ENCODE measurements around the gene AP3D1. TPM values are rescaled to one million over a fixed set of nuclear protein-coding genes. Genes with fewer than 3 reads are reported as not detected.
A peak's percentile ranks its signal among the peaks of the same experiment; 100 is the strongest.

Gene AP3D1
- total RNA-seq, 1 donor from 2014 or later: 98.8 TPM

- no peak for DNase-seq (ENCODE audit: low spot score in 2 of 2)
- Histone ChIP-seq H3K4me3 (no peak overlapping the region), H3K36me3 (peaks cover 0 to 3% of the 10 kb centered on the region in 2 donors), H3K9me3 (no peaks in the 10 kb centered on the region), H3K27me3 (no peaks in the 10 kb centered on the region), H3K4me1 (peaks cover 6 to 17% of the 10 kb centered on the region in 2 donors), H3K27ac (no peak overlapping the region)
- intact Hi-C loops (cut with DNase I): no loop called here
- no peak for TF ChIP-seq CTCF (IDR thresholded peaks at IDR 0.05)
These were observed 22.0 kb upstream of the AP3D1 start for GRCh38 chr19:2173388-2173766.

DNA sequence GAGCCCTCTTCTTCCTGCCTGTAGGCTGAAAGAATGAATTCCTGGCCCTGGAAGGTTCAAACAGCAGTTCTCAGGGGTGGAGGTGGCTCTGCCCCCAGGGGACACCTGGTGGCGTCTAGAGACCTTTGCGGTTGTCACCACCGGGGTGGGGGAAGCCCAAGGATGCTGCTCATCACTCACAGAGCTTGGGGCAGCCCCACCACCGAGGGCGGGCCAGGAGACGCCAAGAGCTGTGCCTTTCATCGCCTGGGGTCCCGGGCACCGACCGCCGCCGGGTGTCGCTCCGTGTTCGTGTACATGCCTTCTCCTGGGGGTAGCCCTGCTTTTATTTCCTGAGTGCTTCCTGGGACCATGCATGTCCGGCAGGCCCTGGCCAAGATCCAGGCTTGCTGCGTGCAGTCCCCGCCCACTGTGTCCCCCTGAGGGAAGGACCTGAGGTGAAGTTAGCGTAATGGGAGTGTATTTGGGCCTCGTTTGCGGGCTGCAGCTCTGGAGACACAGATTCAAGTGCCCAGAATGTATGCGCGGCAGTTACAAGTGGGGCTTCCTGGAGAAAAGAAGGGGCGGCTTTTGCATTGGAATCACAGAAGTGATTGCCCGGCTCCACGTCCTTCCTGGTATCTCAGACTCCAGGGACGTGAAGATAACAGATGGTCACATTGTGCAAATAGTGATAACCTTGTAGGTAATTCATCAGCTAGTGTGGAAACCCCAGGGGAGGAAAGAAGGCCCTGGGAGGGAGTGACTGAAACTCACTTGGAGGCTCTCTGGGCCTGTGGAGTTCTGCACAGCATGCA lies 20.2 kb upstream of the AP3D1 start:
- H3K27me3 ChIP-seq: no peaks in the 10 kb centered on the region
- intact Hi-C loops (cut with DNase I): no loop called here

GRCh38 chr19:2170987-2171348 lies 19.6 kb upstream of the AP3D1 start:
- no peak for DNase-seq (ENCODE audit: low spot score in 2 of 2)
- intact Hi-C loops (cut with DNase I): no loop called here
- TF ChIP-seq CTCF (IDR thresholded peaks at IDR 0.05): no peak
- Histone ChIP-seq H3K9me3 (no peaks in the 10 kb centered on the region), H3K27me3 (no peaks in the 10 kb centered on the region), H3K4me3 (no peak overlapping the region), H3K4me1 (peaks cover 13 to 41% of the 10 kb centered on the region in 2 donors), H3K36me3 (peaks cover 0 to 3% of the 10 kb centered on the region in 2 donors), H3K27ac (peak overlapping the region in 1 of 2 donors; percentile 49)

More for the DNA sequence above, 20.2 kb upstream of the AP3D1 start:
- DNase-seq (ENCODE audit: low spot score in 2 of 2): no peak
- Histone ChIP-seq H3K4me1 (peaks cover 13 to 36% of the 10 kb centered on the region in 2 donors), H3K36me3 (peaks cover 0 to 3% of the 10 kb centered on the region in 2 donors), H3K4me3 (no peak overlapping the region), H3K9me3 (no peaks in the 10 kb centered on the region), H3K27ac (peak overlapping the region in 1 of 2 donors; percentile 49)
- TF ChIP-seq CTCF (IDR thresholded peaks at IDR 0.05): no peak

- no peak for DNase-seq (ENCODE audit: low spot score in 2 of 2)
- no peaks in the 10 kb centered on the region for H3K9me3 ChIP-seq
- no peak for TF ChIP-seq CTCF (IDR thresholded peaks at IDR 0.05)
- peaks cover 13 to 46% of the 10 kb centered on the region in 2 donors for H3K4me1 ChIP-seq
- H3K27ac ChIP-seq: peak overlapping the region in 1 of 2 donors; percentile 79
- H3K36me3 ChIP-seq: no peaks in the 10 kb centered on the region
- intact Hi-C loops (cut with DNase I): no loop called here
- no peak overlapping the region for H3K4me3 ChIP-seq
- H3K27me3 ChIP-seq: no peaks in the 10 kb centered on the region
These were observed 18.9 kb upstream of the AP3D1 start for GRCh38 chr19:2170219-2170618.

GRCh38 chr19:2168619-2169424 lies 17.5 kb upstream of the AP3D1 start:
- Histone ChIP-seq H3K9me3 (no peaks in the 10 kb centered on the region), H3K27me3 (no peaks in the 10 kb centered on the region), H3K27ac (peak overlapping the region; percentile 84 to 97), H3K4me1 (peaks cover 13 to 46% of the 10 kb centered on the region in 2 donors), H3K36me3 (no peaks in the 10 kb centered on the region), H3K4me3 (peak overlapping the region; percentile 31 to 39)
- TF ChIP-seq CTCF (IDR thresholded peaks at IDR 0.05): no peak
- intact Hi-C loops (cut with DNase I): loop anchor here (1.0 to 10.0 kb wide), 7 partner anchors 15 to 1286 kb away; partner anchors contain the start of genes AP3D1, MKNK2, PLEKHJ1 and SF3A2
- peak; percentile 99 to 100 for DNase-seq (ENCODE audit: low spot score in 2 of 2)

All from ascending aorta (tissue), 2 donors.